Neural progenitor cell (in vitro differentiated cells): ENCODE data around the gene TAS2R41. TPM values are rescaled to one million over a fixed set of nuclear protein-coding genes. Genes with fewer than 3 reads are reported as not detected.

Experiments used
- DNase-seq: peaks from one replicate; pipeline ENCODE4 v3.0.0-alpha.2; 2016; ENCODE audit warnings: low spot score
- H2AFZ ChIP-seq: fragments of 200-600 bp; sonication (generic); replicated peaks from 2 replicates; pipeline ENCODE4 v1.6.1; 2016; ENCODE audit warnings: antibody characterized with exemption
- H3F3A ChIP-seq: fragments of 200-600 bp; sonication (generic); 2 replicates; pipeline ENCODE4 v1.6.1; 2016; ENCODE audit warnings: antibody characterized with exemption, low read depth
- H3K27ac ChIP-seq: fragments of 200-600 bp; sonication (generic); 2 replicates; pipeline ENCODE4 v1.5.1; 2016; ENCODE audit warnings: mild to moderate bottlenecking
- H3K27me3 ChIP-seq: fragments of 200-600 bp; sonication (generic); 2 replicates; pipeline ENCODE4 v1.6.1; 2016; ENCODE audit warnings: mild to moderate bottlenecking, moderate library complexity
- H3K36me3 ChIP-seq: fragments of 200-600 bp; sonication (generic); 2 replicates; pipeline ENCODE4 v1.5.1; 2016
- H3K4me1 ChIP-seq: fragments of 200-600 bp; sonication (generic); 2 replicates; pipeline ENCODE4 v1.6.1; 2016; ENCODE audit warnings: mixed run types
- H3K4me2 ChIP-seq: fragments of 200-600 bp; sonication (generic); 2 replicates; pipeline ENCODE4 v1.6.1; 2016
- H3K4me3 ChIP-seq: fragments of 200-600 bp; sonication (generic); 2 replicates; pipeline ENCODE4 v1.5.1; 2016
- H3K79me2 ChIP-seq: fragments of 200-600 bp; sonication (generic); 2 replicates; pipeline ENCODE4 v1.6.1; 2016; ENCODE audit warnings: low read depth
- H3K9ac ChIP-seq: fragments of 200-600 bp; sonication (generic); 2 replicates; pipeline ENCODE4 v1.6.1; 2016
- H3K9me3 ChIP-seq: fragments of 200-600 bp; sonication (generic); 2 replicates; pipeline ENCODE4 v1.5.1; 2016; ENCODE audit warnings: low read depth
- H4K20me1 ChIP-seq: fragments of 200-600 bp; sonication (generic); 2 replicates; pipeline ENCODE4 v1.6.1; 2016; ENCODE audit warnings: low read depth
- H3K27ac Mint-ChIP-seq: 3 replicates; pipeline ENCODE4 v1.8.0; 2021; ENCODE audit warnings: mixed read lengths
- H3K27me3 Mint-ChIP-seq: 2 replicates; pipeline ENCODE4 v1.8.0; 2022; ENCODE audit warnings: low read depth, mild to moderate bottlenecking, inconsistent platforms, moderate library complexity, mixed read lengths; ENCODE audit not compliant: insufficient read depth
- H3K36me3 Mint-ChIP-seq: 3 replicates; pipeline ENCODE4 v1.8.0; 2021; ENCODE audit warnings: mixed read lengths
- H3K4me1 Mint-ChIP-seq: 3 replicates; pipeline ENCODE4 v1.8.0; 2021; ENCODE audit warnings: mixed read lengths
- H3K4me3 Mint-ChIP-seq: 3 replicates; pipeline ENCODE4 v1.8.0; 2021; ENCODE audit warnings: mild to moderate bottlenecking, moderate library complexity, mixed read lengths
- H3K9me3 Mint-ChIP-seq: 3 replicates; pipeline ENCODE4 v1.8.0; 2020; ENCODE audit warnings: mixed read lengths
- EZH2 ChIP-seq: fragments of 200-600 bp; sonication (generic); IDR thresholded peaks from 2 replicates; pipeline ENCODE4 v1.6.1; 2017; ENCODE audit warnings: antibody characterized with exemption, mild to moderate bottlenecking, moderate library complexity
- EZH2phosphoT487 ChIP-seq: fragments of 200-600 bp; sonication (generic); IDR thresholded peaks from 2 replicates; pipeline ENCODE4 v1.6.1; 2017; ENCODE audit warnings: antibody characterized with exemption
- total RNA-seq: library from RNA; depleted of rRNA; stranded (reverse); fragments of >200 nt; gene quantifications from 2 replicates; pipeline ENCODE4 v1.2.3, GENCODE V29; 2015; ENCODE audit warnings: low replicate concordance
- TF ChIP-seq, protein P1 (sequence below): fragments of 200-600 bp; sonication (generic); IDR thresholded peaks from 2 replicates; pipeline ENCODE4 v1.5.1; 2017; ENCODE audit warnings: antibody characterized with exemption, mild to moderate bottlenecking

The TAS2R41 gene
- total RNA-seq, 1 donor from 2014 or later, result not detected

DNA sequence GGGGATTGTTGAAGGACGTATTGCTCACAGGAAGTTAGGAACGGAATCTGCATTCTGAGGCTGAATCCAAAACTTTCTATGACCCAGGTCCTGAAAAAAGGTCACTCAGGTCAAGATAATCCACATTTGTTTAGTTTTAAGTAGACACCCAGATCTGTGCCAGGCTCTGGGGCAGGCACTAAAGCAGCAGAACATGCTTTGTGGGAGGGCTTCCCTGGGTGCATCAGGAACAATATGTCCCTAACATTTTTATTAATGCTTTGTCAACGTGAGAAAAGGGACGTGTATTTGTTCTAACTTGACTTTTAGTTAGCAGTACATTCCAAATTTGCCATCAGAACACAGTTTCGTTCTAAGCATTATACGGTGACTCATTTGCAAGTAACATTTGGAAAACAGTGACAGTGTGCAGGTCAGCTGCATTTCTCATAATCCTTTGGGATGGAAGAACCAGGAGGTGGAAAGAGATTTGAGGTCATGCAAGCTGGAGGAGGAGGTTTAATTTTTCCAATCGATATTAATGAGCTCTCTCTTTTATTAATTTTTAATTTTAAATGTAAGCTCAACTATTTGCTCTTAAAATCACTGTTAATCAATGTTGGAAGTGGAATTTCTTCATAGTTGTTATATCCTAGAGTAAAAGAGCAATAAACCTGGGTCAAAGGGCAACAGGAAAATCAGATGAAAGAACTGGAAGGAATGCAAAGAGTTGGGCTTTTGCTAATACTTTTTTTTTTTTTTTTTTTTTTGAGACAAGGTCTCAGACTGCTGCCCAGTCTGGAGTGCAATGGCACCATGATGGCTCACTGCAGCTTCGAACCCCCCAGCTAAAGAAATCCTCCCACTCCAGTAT is 35.0 kb downstream of the TAS2R41 start:
- DNase-seq, result no peak
- no peak overlapping the region for H3K4me3 Mint-ChIP-seq

DNA sequence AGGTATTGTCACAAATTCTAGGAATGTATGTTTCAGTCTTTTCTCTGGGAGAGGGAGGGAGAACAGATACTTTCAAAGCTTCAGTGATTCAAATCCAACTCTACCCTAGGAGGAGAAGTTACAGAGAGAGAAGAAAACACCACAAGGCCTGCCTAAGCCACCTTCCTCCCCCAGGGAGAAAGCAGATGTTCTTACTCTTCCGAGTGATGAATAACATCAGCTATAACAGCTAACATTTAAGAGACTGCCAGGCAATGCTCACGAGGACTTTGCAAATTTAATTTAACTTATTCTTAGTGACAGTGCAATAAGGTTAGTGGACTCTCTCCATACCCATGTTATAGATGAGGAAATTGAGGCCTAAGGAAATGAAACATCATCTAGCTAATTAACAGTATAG is 36.8 kb downstream of the TAS2R41 start:
- H3K9me3 ChIP-seq, result no peaks in the 10 kb centered on the region
- H3K9ac ChIP-seq, result no peak overlapping the region
- H3K27me3 ChIP-seq, result peaks cover 39% of the 10 kb centered on the region
- Mint-ChIP-seq H3K27me3 (peaks cover 5% of the 10 kb centered on the region), H3K27ac (no peak overlapping the region), H3K4me1 (peaks cover 25% of the 10 kb centered on the region), H3K9me3 (peaks cover 6% of the 10 kb centered on the region), H3K36me3 (no peaks in the 10 kb centered on the region), H3K4me3 (no peak overlapping the region)
- no peaks in the 10 kb centered on the region for H3F3A ChIP-seq
- no peaks in the 10 kb centered on the region for H3K36me3 ChIP-seq
- no peak overlapping the region for H2AFZ ChIP-seq
- no peak overlapping the region for H3K4me3 ChIP-seq
- H3K4me2 ChIP-seq, result no peak overlapping the region
- no peak overlapping the region for H3K27ac ChIP-seq
- no peaks in the 10 kb centered on the region for H4K20me1 ChIP-seq
- H3K4me1 ChIP-seq, result peaks cover 16% of the 10 kb centered on the region
- DNase-seq, result no peak
- TF ChIP-seq EZH2 (no peak), EZH2phosphoT487 (no peak)
- TF ChIP-seq, protein P1, sequence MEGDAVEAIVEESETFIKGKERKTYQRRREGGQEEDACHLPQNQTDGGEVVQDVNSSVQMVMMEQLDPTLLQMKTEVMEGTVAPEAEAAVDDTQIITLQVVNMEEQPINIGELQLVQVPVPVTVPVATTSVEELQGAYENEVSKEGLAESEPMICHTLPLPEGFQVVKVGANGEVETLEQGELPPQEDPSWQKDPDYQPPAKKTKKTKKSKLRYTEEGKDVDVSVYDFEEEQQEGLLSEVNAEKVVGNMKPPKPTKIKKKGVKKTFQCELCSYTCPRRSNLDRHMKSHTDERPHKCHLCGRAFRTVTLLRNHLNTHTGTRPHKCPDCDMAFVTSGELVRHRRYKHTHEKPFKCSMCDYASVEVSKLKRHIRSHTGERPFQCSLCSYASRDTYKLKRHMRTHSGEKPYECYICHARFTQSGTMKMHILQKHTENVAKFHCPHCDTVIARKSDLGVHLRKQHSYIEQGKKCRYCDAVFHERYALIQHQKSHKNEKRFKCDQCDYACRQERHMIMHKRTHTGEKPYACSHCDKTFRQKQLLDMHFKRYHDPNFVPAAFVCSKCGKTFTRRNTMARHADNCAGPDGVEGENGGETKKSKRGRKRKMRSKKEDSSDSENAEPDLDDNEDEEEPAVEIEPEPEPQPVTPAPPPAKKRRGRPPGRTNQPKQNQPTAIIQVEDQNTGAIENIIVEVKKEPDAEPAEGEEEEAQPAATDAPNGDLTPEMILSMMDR, result no peak
- no peaks in the 10 kb centered on the region for H3K79me2 ChIP-seq

More for the DNA sequence above, 35.0 kb downstream of the TAS2R41 start:
- H3K27ac ChIP-seq, result no peak overlapping the region
- TF ChIP-seq EZH2phosphoT487, result no peak
- no peak for TF ChIP-seq EZH2
- TF ChIP-seq, protein P1, result no peak
- H3K9me3 ChIP-seq, result no peaks in the 10 kb centered on the region
- no peak overlapping the region for H2AFZ ChIP-seq
- H3K4me3 ChIP-seq, result no peak overlapping the region
- no peaks in the 10 kb centered on the region for H3F3A ChIP-seq
- H4K20me1 ChIP-seq, result no peaks in the 10 kb centered on the region
- Mint-ChIP-seq H3K4me1 (peaks cover 9% of the 10 kb centered on the region), H3K9me3 (peaks cover 6% of the 10 kb centered on the region), H3K27me3 (peaks cover 5% of the 10 kb centered on the region), H3K36me3 (no peaks in the 10 kb centered on the region), H3K27ac (no peak overlapping the region)
- H3K9ac ChIP-seq, result no peak overlapping the region
- no peaks in the 10 kb centered on the region for H3K79me2 ChIP-seq
- H3K27me3 ChIP-seq, result peaks cover 21% of the 10 kb centered on the region
- H3K36me3 ChIP-seq, result no peaks in the 10 kb centered on the region
- H3K4me1 ChIP-seq, result peaks cover 7% of the 10 kb centered on the region
- no peak overlapping the region for H3K4me2 ChIP-seq

DNA sequence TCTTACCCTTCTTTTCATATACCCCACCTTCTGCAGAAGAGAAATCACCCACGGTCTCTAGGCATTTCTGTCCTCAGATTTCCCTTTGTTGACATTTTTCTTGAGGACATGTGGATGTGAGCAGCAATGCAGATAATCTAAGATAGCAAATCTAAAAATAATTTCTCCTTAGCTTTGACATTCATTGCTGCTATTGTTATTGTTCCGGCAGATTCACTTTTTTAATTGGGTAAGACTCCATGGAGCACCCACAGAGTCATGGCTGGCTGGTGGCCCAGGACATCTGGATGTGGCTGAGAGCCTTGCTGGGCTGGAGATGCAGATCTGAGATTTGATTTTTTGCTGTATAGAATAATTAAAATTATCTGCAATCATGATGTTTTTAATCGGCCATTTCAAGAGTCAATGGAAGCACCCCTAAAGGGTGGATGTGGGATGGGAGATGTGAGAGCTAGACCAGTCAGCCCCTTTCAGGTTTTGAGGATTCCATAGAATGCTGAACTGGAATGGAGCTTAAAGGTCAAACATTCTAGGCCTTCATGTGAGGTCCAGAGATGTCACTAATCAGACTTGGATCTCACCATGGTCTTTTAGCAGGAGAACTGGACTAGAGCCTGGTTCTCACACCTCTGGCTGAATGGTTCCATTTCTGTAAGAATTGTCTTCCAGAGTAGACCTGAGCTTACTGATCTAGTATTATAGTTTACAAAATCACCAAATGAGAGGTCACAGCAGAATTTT is 37.5 kb downstream of the TAS2R41 start:
- no peaks in the 10 kb centered on the region for H3K36me3 ChIP-seq
- Mint-ChIP-seq H3K27ac (no peak overlapping the region), H3K4me1 (peaks cover 25% of the 10 kb centered on the region), H3K9me3 (peaks cover 6% of the 10 kb centered on the region), H3K36me3 (no peaks in the 10 kb centered on the region), H3K4me3 (no peak overlapping the region), H3K27me3 (peaks cover 5% of the 10 kb centered on the region)
- H2AFZ ChIP-seq, result no peak overlapping the region
- no peak overlapping the region for H3K27ac ChIP-seq
- H4K20me1 ChIP-seq, result no peaks in the 10 kb centered on the region
- H3K9ac ChIP-seq, result no peak overlapping the region
- no peaks in the 10 kb centered on the region for H3K79me2 ChIP-seq
- peaks cover 16% of the 10 kb centered on the region for H3K4me1 ChIP-seq
- TF ChIP-seq EZH2phosphoT487 (no peak), EZH2 (no peak)
- TF ChIP-seq, protein P1, result no peak
- H3K9me3 ChIP-seq, result no peaks in the 10 kb centered on the region
- no peak overlapping the region for H3K4me2 ChIP-seq
- no peak for DNase-seq
- no peaks in the 10 kb centered on the region for H3F3A ChIP-seq
- H3K27me3 ChIP-seq, result peaks cover 46% of the 10 kb centered on the region
- H3K4me3 ChIP-seq, result no peak overlapping the region
